GM21786 (cell line): Measurements from ENCODE around the gene RLN3.
"Not testable (repeated sequence)": the region's sequence is repeated elsewhere in the genome, so short reads cannot be mapped to it uniquely, and the experiment has no call there.

ENCODE experiments used
- ATAC-seq: cut with Tn5 transposase; IDR thresholded peaks from one replicate; pipeline ENCODE4 v1.9.1; 2021; ENCODE audit not compliant: unreplicated experiment

RLN3 gene

DNA sequence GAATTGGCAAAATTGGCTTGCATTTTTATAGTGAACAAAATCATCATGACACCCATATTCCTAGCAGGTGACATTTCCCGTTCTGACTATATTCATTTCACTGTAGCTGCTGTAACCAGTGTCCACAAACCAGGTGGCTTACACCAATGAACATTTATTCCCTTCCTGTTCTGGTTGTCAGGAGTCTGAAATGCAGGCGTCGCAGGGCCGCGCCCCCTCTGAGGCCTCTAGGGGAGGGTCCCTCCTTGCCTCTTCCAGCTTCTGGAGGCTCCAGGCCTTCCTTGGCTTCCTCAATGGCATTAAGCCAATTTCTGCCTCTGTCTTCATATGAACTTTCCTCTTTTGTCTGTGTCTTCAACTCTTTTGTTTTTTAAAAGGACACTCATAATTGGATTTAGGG lies 6.5 kb upstream of the RLN3 start:
- no peak for ATAC-seq

DNA sequence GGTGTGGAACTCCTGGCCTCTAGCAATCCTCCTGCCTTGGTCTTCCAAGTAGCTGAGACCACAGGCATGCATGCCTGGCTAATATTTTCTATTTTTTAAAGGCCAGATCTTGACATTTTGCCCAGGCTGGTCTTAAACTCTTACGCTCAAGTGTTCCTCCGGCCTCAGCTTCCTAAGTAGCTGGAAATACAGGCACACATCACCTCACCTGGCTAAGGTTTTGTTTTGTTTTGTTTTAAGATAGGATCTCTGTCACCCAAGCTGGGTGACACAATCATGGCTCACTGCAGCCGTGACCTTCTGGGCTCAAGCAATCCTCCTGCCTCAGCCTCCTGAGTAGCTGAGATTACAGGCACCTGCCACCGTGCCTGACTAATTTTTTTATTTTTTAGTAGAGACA lies 5.5 kb upstream of the RLN3 start:
- no peak for ATAC-seq

DNA sequence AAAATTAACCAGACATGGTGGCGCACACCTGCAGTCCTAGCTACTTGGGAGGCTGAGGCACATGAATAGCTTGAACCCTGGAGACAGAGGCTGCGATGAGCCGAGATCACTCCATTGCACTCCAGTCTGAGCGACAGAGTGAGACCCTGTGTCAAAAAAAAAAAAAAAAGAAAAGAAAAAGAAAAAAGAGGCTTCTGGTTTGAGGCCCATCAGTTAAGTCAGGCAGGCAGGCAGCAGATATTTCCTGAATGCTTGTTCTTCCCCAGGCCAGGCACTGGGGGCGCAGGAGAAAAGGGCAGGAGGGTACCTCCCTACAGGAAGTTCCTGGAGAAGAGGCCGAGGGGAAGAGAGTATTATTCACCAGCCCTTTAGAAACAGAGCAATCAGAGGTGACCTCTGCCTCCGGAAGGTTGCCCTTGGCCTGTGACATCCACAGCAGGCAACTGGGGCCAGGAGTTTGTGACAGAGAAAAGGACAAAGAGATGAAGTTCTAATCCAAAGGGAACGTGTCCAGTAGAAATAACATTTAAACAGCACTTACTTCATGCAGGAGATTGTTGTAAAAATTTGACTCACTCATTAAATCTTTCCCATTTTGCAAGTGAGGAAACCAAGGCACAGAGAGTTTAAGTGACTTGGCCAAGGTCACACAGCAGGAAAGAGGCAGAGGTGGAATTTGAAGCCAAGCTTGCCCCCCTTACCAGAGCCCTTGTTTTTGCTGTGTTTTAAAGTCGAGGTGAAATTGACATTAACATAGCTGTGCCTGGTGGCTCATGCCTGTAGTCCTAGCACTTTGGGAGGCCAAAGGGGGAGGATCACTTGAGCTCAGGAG lies 4.3 kb upstream of the RLN3 start:
- no peak for ATAC-seq

DNA sequence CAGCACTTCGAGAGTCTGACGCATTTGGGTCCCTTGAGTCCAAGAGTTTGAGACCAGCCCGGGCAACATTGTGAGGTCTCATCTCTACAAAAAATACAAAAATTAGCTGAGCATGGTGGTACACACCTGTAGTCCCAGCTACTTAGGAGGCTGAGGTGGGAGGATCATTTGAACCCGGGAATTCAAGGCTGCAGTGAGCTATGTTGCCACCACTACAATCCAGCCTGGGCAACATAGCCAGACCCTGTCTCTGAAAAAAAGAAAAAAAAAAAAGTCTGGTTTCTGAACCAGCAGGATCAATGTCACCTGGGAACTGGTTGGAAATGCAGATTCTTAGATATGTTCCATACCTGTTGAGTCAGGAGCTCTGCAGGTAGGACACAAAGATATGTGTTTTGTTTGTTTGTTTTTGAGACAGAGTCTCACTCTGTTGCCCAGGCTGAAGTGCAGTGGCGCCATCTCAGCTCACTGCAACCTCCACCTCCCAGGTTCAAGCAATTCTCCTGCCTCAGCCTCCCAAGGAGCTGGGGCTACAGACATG lies 1.2 kb upstream of the RLN3 start:
- not testable (repeated sequence) for ATAC-seq

DNA sequence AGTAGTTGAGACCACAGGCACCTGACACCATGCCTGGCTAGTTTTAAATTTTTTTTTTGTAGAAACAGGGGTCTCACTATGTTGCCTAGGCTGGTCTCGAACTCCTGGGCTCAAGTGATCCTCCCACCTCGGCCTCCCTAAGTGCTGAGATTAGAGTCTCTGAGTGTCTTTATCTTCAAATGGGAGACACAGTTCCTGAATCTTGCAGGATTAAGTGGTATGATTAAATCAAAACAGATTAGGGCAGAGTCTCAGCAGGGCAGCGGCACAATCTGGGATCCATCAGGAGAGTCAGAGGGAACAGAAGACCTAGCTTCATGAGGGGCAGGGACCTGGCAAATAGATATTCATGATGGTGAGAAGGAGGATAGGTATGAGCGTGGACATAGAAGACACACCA lies 953 bp downstream of the RLN3 start:
- no peak for ATAC-seq

DNA sequence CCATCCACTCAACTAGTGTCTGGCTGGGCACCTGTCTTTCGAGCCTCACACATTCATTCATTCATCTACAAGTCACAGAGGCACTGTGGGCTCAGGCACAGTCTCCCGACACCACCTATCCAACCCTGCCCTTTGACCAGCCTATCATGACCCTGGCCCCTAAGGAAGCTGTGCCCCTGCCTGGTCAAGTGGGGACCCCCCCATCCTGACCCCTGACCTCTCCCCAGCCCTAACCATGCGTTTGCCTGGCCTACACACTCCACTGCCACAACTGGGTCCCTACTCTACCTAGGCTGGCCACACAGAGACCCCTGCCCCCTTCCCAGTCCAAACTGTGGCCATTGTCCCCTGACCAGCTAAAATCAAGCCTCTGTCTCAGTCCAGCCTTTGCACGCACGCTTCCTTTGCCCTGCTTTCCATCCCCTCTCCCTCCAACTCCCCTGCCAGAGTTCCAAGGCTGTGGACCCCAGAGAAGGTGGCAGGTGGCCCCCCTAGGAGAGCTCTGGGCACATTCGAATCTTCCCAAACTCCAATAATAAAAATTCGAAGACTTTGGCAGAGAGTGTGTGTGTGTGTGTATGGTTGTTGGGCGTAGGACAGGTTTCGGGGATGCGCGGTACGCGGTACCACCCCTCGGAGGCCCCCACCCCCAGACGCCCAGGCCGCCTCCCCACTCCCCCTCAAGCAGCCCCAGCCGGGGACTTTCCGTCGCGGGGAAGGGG lies 3.2 kb downstream of the RLN3 start:
- ATAC-seq = no peak

DNA sequence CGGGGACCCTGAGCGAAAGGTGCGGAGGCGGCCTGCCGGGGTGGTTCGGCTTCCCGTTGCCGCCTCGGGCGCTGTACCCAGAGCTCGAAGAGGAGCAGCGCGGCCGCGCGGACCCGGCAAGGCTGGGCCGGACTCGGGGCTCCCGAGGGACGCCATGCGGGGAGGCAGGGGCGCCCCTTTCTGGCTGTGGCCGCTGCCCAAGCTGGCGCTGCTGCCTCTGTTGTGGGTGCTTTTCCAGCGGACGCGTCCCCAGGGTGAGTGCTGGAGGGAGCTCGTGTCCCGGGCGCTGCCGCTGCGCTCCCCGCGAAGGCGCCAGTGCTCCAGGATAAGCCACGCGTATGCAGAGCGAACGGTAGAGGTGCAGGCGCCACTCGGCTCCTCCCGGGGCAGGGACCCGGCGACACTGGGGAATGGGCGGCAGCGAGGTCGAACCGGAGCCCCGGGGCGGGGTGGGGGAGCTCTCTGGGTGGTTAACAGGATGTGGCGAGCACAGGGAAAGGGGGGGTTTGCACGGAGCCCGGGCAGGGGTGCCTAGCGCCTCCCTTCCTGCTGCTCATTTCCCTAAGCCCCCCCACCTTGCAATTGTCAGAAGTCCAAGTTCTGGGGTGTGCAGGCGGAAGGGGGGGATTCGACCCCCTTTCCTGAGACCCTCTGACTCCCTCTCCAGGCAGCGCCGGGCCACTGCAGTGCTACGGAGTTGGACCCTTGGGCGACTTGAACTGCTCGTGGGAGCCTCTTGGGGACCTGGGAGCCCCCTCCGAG lies 4.0 kb downstream of the RLN3 start, which contains the start of gene IL27RA:
IL27RA (plus strand) TSS at position 44 of the 762 bp plus-strand sequence; CDS start at position 155, 111 bp downstream.
- ATAC-seq = no peak

DNA sequence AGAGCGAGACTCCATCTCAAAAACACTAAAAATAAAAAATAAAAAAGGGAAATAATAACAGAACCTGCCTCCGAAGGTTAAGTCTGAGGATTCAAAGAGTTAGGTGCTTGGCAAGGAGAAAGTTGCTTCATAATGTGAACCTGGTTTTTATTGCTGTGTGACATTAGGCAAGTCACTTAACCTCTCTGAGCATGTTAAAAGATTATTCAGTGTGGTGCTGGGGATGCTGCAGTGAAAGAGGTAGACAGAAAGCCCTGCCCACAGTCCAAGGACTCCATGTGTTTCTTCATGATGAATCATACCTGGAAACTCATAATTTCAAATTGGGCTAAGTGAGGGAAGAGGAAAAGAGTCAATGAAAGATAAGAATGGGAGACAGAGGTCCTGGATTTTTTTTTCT lies 6.0 kb downstream of the RLN3 start:
- no peak for ATAC-seq

DNA sequence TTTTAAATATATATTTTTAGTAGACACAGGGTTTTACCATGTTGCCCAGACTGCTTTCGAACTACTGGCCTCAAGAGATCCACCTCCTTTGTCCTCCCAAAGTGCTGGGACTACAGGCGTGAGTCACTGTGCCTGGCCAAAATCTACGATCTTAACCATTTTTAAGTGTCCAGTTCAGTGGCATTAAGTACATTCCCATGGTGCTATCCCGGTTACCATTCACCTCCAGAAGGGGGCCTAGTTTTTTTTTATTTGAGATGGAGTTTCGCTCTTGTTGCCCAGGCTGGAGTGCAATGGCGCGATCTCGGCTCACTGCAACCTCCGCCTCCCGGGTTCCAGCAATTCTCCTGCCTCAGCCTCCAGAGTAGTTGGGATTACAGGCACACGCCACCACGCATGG lies 7.2 kb downstream of the RLN3 start:
- not testable (repeated sequence) for ATAC-seq

DNA sequence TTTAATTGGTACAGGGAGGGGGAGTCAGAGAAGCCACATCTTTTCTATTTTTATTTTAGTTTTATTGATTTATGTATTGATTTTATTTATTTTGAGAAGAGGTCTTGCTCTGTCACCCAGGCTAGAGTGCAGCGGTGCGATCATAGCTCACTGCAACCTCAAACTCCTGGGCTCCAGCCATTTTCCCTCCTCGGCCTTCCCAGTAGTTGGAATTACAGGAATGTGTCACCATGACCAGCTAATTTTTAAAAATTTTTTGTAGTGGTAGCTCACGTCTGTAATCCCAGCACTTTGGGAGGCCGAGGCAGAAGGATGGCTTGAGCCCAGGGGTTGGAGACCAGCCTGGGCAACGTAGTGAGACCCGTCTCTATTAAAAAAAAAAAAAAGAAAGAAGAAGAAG lies 7.8 kb downstream of the RLN3 start:
- ATAC-seq = no peak

DNA sequence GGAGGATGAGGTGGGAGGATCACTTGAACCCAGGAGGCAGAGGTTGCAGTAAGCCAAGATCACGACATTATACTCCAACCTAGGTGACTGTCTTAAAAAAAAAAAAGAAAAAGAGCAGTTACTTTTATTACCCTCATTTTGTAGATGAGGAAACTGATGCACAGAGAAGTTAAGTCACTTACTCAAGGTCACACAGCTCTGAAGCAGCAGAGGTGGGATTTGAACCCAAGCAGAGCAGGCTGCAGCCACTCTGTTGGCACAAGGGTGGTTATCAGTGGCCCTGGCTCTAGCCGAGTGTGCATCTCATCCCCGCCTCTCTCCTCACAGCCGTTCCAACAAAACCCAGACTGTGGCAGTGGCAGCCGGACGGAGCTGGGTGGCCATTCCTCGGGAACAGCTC lies 11.2 kb downstream of the RLN3 start:
- ATAC-seq = no peak

DNA sequence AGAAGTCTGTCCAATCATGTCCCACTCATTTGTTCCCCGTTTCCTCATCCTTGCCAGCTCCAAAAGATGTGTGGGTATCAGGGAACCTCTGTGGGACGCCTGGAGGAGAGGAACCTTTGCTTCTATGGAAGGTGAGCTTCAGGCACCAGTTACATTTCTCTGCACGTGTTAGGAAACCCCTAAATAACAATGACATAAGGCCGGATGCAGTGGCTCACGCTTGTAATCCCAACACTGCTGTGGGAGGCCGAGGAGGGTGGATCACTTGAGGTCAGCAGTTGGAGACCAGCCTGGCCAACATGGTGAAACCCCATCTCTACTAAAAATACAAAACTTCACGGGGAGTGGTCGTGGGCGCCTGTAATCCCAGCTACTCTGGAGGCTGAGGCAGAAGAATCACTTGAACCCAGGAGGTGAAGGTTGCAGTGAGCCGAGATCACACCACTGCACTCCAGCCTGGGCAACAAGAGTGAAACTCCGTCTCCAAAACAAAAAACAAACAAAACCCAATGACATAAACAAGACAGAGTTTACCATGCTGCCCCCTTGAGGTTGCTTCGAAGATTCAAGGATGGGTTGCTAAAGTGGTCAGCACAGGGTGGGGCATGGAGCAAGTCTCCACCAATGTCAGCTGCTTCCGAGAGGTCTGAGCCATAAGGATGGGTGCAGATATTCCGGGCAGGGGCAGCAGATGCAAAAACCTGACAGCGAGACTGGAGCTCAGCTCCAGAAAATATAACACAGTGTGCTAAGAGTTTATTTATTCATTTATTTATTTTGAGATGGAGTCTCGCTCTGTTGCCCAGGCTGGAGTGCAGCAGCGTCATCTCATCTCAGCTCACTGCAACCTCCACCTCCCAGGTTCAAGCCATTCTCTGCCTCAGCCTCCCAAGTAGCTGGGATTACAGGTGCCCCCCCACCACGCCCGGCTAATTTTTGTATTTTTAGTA lies 15.0 kb downstream of the RLN3 start:
- not testable (repeated sequence) for ATAC-seq

DNA sequence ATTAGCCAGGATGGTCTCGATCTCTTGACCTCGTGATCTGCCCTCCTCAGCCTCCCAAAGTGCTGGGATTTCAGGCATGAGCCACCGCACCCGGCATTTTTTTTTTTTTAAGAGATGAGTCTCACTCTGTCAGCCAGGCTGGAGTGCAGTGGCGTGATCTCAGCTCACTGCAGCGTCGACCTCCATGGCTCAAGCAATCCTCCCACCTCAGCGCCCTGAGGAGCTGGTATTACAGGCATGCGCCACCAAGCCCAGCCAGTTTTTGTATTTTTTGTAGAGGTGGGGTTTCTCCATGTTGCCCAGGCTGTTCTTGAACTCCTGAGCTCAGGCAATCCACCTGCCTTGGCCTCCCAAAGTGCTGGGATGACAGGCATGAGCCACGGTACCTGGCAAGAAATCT lies 19.9 kb downstream of the RLN3 start:
- ATAC-seq = not testable (repeated sequence)

DNA sequence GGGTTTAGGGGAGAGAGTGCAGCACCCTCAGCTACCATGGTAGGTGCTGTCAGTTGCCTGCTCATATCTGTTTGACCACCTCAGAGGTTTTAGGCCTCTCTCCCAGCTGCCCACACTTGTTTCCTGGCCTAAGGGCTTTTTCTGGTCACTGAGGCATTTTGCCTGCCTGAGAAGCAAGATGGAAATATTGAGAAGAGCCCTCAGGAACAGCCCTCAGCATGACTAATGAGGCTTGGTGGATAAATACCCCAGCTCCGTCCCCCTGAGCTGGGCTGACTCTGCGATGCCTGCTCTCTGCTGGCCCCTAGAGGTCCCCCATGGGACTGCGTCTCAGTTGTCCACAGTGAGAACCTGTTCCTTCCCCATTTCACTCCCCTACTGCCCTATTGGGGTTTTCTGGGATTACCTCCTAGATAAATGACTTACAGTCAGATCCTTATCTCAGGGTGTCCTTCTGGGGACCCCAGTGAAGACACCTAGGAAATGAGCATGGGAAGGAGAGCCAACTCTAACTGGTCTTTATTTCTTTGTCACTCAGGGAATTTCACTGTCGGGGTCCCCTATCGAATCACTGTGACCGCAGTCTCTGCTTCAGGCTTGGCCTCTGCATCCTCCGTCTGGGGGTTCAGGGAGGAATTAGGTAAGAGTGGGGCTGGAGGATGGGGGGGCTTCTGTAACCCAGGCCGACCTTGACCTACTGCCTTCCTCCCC lies 20.6 kb downstream of the RLN3 start:
- no peak for ATAC-seq

DNA sequence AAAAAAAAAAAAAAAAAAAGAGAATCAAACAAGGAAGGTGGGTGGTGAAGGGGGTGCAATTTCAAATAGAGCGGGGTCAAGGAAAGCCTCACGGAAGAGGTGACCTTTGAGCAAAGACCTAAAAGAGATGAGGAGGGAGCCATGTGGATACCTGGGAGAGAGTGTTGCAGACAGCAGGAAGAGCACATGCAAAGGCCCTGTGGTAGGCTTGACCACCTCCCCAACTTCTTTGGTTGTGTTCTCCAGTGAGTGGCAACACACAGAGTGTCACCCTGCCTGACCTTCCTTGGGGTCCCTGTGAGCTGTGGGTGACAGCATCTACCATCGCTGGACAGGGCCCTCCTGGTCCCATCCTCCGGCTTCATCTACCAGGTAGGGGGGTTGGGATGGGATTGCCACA lies 22.6 kb downstream of the RLN3 start:
- no peak for ATAC-seq

DNA sequence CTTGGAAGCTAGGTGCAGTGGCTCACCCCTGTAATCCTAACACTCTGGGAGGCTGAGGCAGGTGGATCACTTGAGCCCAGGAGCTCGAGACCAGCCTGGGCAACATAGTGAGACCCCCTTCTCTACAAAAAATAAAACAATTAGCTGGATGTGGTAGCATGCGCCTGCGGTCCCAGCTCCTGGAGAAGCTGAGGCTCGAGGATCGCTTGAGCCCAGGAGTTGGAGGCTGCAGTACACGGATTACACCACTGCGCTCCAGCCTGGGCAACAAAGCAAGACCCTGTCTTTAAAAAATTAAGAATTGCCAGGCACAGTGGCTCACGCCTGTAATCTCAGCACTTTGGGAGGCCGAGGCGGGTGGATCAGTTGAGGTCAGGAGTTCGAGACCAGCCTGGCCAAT lies 23.0 kb downstream of the RLN3 start:
- ATAC-seq = not testable (repeated sequence)

DNA sequence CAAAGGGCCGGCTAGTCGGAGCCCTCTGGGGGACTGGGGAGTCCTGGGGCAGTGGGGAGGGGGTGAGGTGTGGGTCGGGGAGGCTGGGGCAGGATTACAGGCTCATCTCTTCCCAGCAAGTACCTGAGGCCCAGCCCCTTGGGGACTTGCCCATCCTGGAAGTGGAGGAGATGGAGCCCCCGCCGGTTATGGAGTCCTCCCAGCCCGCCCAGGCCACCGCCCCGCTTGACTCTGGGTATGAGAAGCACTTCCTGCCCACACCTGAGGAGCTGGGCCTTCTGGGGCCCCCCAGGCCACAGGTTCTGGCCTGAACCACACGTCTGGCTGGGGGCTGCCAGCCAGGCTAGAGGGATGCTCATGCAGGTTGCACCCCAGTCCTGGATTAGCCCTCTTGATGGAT lies 24.0 kb downstream of the RLN3 start:
- ATAC-seq = no peak

DNA sequence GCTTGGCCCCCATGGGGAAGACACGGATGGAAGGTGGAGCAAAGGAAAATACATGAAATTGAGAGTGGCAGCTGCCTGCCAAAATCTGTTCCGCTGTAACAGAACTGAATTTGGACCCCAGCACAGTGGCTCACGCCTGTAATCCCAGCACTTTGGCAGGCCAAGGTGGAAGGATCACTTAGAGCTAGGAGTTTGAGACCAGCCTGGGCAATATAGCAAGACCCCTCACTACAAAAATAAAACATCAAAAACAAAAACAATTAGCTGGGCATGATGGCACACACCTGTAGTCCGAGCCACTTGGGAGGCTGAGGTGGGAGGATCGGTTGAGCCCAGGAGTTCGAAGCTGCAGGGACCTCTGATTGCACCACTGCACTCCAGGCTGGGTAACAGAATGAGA lies 24.5 kb downstream of the RLN3 start:
- no peak for ATAC-seq

DNA sequence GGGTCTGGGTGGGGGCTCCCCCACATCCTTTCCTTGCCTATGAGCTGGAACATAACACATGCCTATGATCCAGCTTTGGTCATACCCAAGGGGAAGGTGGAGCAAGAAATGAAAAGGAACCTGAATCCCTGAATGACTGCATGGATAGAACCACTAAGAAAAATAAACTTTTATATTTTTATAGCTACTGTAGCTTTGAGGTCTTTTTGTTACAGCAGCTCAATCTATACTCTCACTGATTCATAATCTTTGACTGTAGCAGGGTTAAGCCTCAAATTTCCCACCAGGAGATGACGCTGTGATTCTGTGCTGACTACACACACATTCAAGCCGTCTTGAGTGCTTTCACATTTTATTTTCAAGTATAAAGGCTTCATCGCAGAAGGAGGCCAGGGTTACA lies 25.1 kb downstream of the RLN3 start:
- ATAC-seq = no peak

DNA sequence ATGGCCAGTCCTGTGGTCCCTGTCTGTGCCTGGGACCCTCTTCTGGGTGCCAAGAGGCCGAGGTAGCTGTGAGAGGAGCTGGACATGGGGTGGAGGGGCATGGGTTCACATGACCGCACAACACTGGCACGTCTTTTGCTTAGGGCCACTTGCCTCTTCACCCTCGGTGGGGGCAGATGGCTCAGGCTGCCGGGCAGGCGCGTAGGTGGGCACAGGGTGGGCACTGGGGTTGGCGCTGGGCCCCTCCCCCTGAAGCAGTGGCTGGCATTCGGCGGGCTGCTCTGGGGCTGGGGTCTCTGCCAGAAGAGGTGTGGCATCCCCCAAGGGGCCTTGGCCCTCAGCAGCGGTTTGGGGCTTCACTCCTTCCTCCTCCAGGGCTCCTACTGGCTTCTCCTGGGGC lies 25.6 kb downstream of the RLN3 start:
- ATAC-seq = no peak
